HepG2 (cell line): ENCODE measurements around the gene TMEM187. TPM values are rescaled to one million over a fixed set of nuclear protein-coding genes. Genes with fewer than 3 reads are reported as not detected.

ENCODE experiments used
- ATAC-seq: fragments of 200-7000 bp; cut with Tn5 transposase; 3 replicates; pipeline ENCODE4 v1.9.1; 2020; ENCODE audit warnings: mild to moderate bottlenecking, moderate library complexity
- BruUV-seq: library from RNA; stranded (reverse); fragments of 400-500 nt; replicated peaks from 2 replicates; lab custom pipeline; 2021; lab: Mats Ljungman, UMichigan
- CTCF ChIA-PET: fragments of 300-600 bp; formaldehyde crosslinking; extraction: SDS; loops from one replicate; lab custom pipeline; 2021; ENCODE audit warnings: low total read pairs, inconsistent platforms, low intra/inter-chr PET ratio; lab: Yijun Ruan, JAX
- POLR2A ChIA-PET: fragments of 350-600 bp; sonication (Branson Sonifier 250); formaldehyde crosslinking; loops from one replicate; lab custom pipeline; 2020; ENCODE audit warnings: antibody characterized with exemption, inconsistent platforms; lab: Yijun Ruan, JAX
- DNase-seq: peaks from one replicate; pipeline ENCODE4 v3.0.0-alpha.2; 2015; ENCODE audit warnings: low spot score
- FAIRE-seq: peaks from 3 replicates; lab custom pipeline; 2011; peaks lifted over from hg19 to GRCh38; lab: Jason Lieb, UNC
- H2AFZ ChIP-seq: one replicate; pipeline ENCODE4 v1.6.1; 2011; ENCODE audit warnings: low read length, inconsistent platforms
- H3K27ac ChIP-seq: fragments of 300-600 bp; 3 replicates; pipeline ENCODE4 v1.8.0; 2011; ENCODE audit warnings: mixed run types, mild to moderate bottlenecking, mixed read lengths, low read length, inconsistent platforms; ENCODE audit not compliant: insufficient read depth; ENCODE audit errors: extremely low read length
- H3K27me3 ChIP-seq, 2 experiments: fragments of 200-600 bp in 1 of 2; 2 replicates in 1 of 2; 3 replicates in 1 of 2; pipeline versions ENCODE4 v1.6.0 to v1.8.0; 2011; ENCODE audit warnings: low read length in 2 of 2, mild to moderate bottlenecking in 2 of 2, moderate library complexity in 2 of 2, inconsistent platforms in 1 of 2; ENCODE audit not compliant: insufficient read depth in 2 of 2, control insufficient read depth in 1 of 2
- H3K36me3 ChIP-seq, 2 experiments: fragments of 200-600 bp in 1 of 2; replicated peaks in 1 of 2; 2 replicates in 1 of 2; 3 replicates in 1 of 2; pipeline versions ENCODE4 v1.5.1 to v1.8.0; 2011; ENCODE audit warnings: low read length in 2 of 2, inconsistent platforms in 1 of 2; ENCODE audit not compliant: insufficient read depth in 2 of 2, control insufficient read depth in 1 of 2
- H3K4me1 ChIP-seq: 2 replicates; pipeline ENCODE4 v1.5.1; 2012; ENCODE audit warnings: low read length, inconsistent platforms; ENCODE audit not compliant: insufficient read depth
- H3K4me2 ChIP-seq: 2 replicates; pipeline ENCODE4 v1.6.0; 2011; ENCODE audit warnings: low read depth, low read length, inconsistent platforms
- H3K4me3 ChIP-seq, 3 experiments: fragments of 200-600 bp in 1 of 3; sonication (generic), shearing (Covaris generic) in 1 of 3; replicated peaks in 1 of 3; 2 replicates each; pipeline ENCODE4 v1.5.1; 2011 to 2016; ENCODE audit warnings: low read length in 3 of 3, inconsistent platforms in 2 of 3, low read depth in 2 of 3, mild to moderate bottlenecking in 2 of 3, control low read depth in 1 of 3, mixed read lengths in 1 of 3; ENCODE audit not compliant: insufficient read depth in 1 of 3
- H3K79me2 ChIP-seq: one replicate; pipeline ENCODE4 v1.6.1; 2011; ENCODE audit warnings: low read length, inconsistent platforms; ENCODE audit not compliant: insufficient read depth
- H3K9ac ChIP-seq: 2 replicates; pipeline ENCODE4 v1.6.0; 2011; ENCODE audit warnings: mild to moderate bottlenecking, low read depth, low read length, inconsistent platforms; ENCODE audit not compliant: insufficient read depth
- H3K9me3 ChIP-seq: 2 replicates; pipeline ENCODE4 v1.5.1; 2012; ENCODE audit warnings: mild to moderate bottlenecking, low read length
- H4K20me1 ChIP-seq: 2 replicates; pipeline ENCODE4 v1.6.0; 2011; ENCODE audit warnings: inconsistent platforms, mild to moderate bottlenecking, low read length, moderate library complexity; ENCODE audit not compliant: insufficient read depth
- AGO2 ChIP-seq: fragments of 200-400 bp; formaldehyde crosslinking; optimal IDR thresholded peaks from 2 replicates; pipeline ENCODE3; 2017; ENCODE audit warnings: mild to moderate bottlenecking, low read depth, low read length, moderate library complexity
- HNRNPL ChIP-seq: fragments of 200-400 bp; formaldehyde crosslinking; IDR thresholded peaks from 2 replicates; pipeline ENCODE4 v1.6.1; 2017; ENCODE audit warnings: mild to moderate bottlenecking, low read depth, low read length
- NFIB ChIP-seq: sonication (generic); formaldehyde crosslinking; IDR thresholded peaks from 2 replicates; pipeline ENCODE4 v1.9.0; 2021; ENCODE audit warnings: missing genetic modification reagents, mild to moderate bottlenecking, borderline replicate concordance
- ZNF12 ChIP-seq: sonication (generic); formaldehyde crosslinking; IDR thresholded peaks from 2 replicates; pipeline ENCODE4 v1.5.0; 2020; ENCODE audit warnings: missing genetic modification reagents
- WGBS: methylation state at CpG from one replicate; pipeline ENCODE4 v1.1.6; 2017; ENCODE audit warnings: low lambda C conversion rate; 5-methylcytosine and 5-hydroxymethylcytosine counted together
- in situ Hi-C: cut with HindIII; loops from 2 replicates; pipeline ENCODE4 v1.10.0; 2017; ENCODE audit warnings: low pct_unique_long_range_greater_than_20kb; ENCODE audit not compliant: extremely low pct_ligation_motif_present
- intact Hi-C: fragments of 100-400 bp; cut with micrococcal nuclease; formaldehyde crosslinking; loops from one replicate; pipeline ENCODE4 v1.10.0; 2022; ENCODE audit not compliant: unreplicated experiment
- polyA plus RNA-seq, 8 experiments: library from polyadenylated mRNA; depleted of rRNA in 3 of 8; stranded (reverse) in 7 of 8; unstranded in 1 of 8; fragments of >200 nt; fragmentation: Illumina TruSeq in 4 of 8; extraction: Trizol in 4 of 8; gene quantifications; 2 replicates each; pipeline versions ENCODE4 v1.2.1 to v1.2.3, GENCODE V29; 2011 to 2016; ENCODE audit warnings: low read depth in 4 of 8, missing spikeins in 1 of 8, mixed read lengths in 1 of 8; ENCODE audit not compliant: insufficient read depth in 1 of 8
- total RNA-seq, 5 experiments: library from RNA; depleted of rRNA; stranded (reverse); fragments of >200 nt; fragmentation: Illumina TruSeq; extraction: Trizol; gene quantifications; 2 replicates each; pipeline ENCODE4 v1.2.3, GENCODE V29; 2016; ENCODE audit warnings: low read depth in 1 of 5
- TF ChIP-seq, protein P1 (sequence below): sonication (generic); formaldehyde crosslinking; IDR thresholded peaks from 2 replicates; pipeline ENCODE4 v1.5.0; 2020; ENCODE audit warnings: mild to moderate bottlenecking, missing genetic modification reagents, moderate library complexity

TMEM187 gene
- total and polyA plus RNA-seq, 2 of the 13 experiments (the other 11 are each of a cell fraction or from before 2014, with no cell fraction given) = 2.2 to 6.2 TPM

GRCh38 chrX:153953892-153954557 is 18.5 kb upstream of the TMEM187 start:
- Histone ChIP-seq H3K36me3 (peaks cover 19 to 67% of the 10 kb centered on the region in 2 experiments; a peak in 4 of 5 replicates), H3K4me2 (no peak overlapping the region), H4K20me1 (0 out of 2 replicates have a peak, but pooled peaks cover 2% of the 10 kb centered on the region), H3K9ac (no peak overlapping the region), H3K27ac (no peak overlapping the region), H3K79me2 (no peaks in the 10 kb centered on the region), H2AFZ (no peak overlapping the region), H3K9me3 (no peaks in the 10 kb centered on the region), H3K27me3 (no peaks in the 10 kb centered on the region), H3K4me1 (peaks cover under 1% of the 10 kb centered on the region; the same call in 1 of the 2 replicates), H3K4me3 (no peak overlapping the region)
- peak; percentile 26 for ATAC-seq
- no peak for DNase-seq
- in situ Hi-C loops = no loop called here
- TF ChIP-seq HNRNPL (peak; percentile 90), NFIB (CRISPR knock-in tag) (no peak), ZNF12 (no peak), AGO2 (peak; percentile 51)
- TF ChIP-seq, protein P1, sequence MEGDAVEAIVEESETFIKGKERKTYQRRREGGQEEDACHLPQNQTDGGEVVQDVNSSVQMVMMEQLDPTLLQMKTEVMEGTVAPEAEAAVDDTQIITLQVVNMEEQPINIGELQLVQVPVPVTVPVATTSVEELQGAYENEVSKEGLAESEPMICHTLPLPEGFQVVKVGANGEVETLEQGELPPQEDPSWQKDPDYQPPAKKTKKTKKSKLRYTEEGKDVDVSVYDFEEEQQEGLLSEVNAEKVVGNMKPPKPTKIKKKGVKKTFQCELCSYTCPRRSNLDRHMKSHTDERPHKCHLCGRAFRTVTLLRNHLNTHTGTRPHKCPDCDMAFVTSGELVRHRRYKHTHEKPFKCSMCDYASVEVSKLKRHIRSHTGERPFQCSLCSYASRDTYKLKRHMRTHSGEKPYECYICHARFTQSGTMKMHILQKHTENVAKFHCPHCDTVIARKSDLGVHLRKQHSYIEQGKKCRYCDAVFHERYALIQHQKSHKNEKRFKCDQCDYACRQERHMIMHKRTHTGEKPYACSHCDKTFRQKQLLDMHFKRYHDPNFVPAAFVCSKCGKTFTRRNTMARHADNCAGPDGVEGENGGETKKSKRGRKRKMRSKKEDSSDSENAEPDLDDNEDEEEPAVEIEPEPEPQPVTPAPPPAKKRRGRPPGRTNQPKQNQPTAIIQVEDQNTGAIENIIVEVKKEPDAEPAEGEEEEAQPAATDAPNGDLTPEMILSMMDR (CRISPR knock-in tag) = peak; percentile 23; the same call in 1 of the 2 replicates
- intact Hi-C loops = no loop called here
- ChIA-PET POLR2A (no interaction called here), CTCF (interaction anchor here (1.2 to 1.5 kb wide), 2 partner anchors 31 to 190 kb away, joined by 6 to 8 read pairs; partner anchors contain the start of gene PLXNB3)
- FAIRE-seq = no peak
- 97% methylated on average over 12 of the region's 33 CpGs for WGBS
- BruUV-seq = no TSS peak
